ENCODE data around the gene SEMA3B.

GRCh38 chr3:50258029-50258680 is 10.8 kb upstream of the SEMA3B start:
- TF ChIP-seq EZH2 (IDR thresholded peaks at IDR 0.05; ENCODE audit: low read depth, unreplicated experiment) (no peak), REST (IDR thresholded peaks at IDR 0.05; ENCODE audit: unreplicated experiment) (no peak), CTCF (conservative IDR thresholded peaks at IDR 0.05; ENCODE audit: low read depth in 2 of 2) (no peak), JUNB (IDR thresholded peaks at IDR 0.05; ENCODE audit: unreplicated experiment) (no peak)
